Measurements from ENCODE around the gene EEFSEC. TPM values are rescaled to one million over a fixed set of nuclear protein-coding genes. Genes with fewer than 3 reads are reported as not detected.

The EEFSEC gene
- total RNA-seq, 1 donor from 2014 or later = 16.2 TPM

- intact Hi-C loops (cut with DNase I) = no loop called here
- H3K36me3 ChIP-seq = no peaks in the 10 kb centered on the region
- TF ChIP-seq CTCF (IDR thresholded peaks at IDR 0.05) = no peak
- no peak overlapping the region for H3K4me3 ChIP-seq
- H3K27ac ChIP-seq = no peak overlapping the region
- H3K27me3 ChIP-seq = no peaks in the 10 kb centered on the region
- no peaks in the 10 kb centered on the region for H3K4me1 ChIP-seq
- no peaks in the 10 kb centered on the region for H3K9me3 ChIP-seq
- no peak for DNase-seq (ENCODE audit: low spot score in 2 of 2)
These were observed 258.3 kb downstream of the EEFSEC start for GRCh38 chr3:128411574-128412064.

GRCh38 chr3:128412180-128413002 is 259.1 kb downstream of the EEFSEC start:
- TF ChIP-seq CTCF (IDR thresholded peaks at IDR 0.05) = no peak

GRCh38 chr3:128413003-128413370 is 259.7 kb downstream of the EEFSEC start:
- no peak overlapping the region for H3K4me3 ChIP-seq
- no peaks in the 10 kb centered on the region for H3K9me3 ChIP-seq
- no peaks in the 10 kb centered on the region for H3K4me1 ChIP-seq
- no peak for DNase-seq (ENCODE audit: low spot score in 2 of 2)
- no peak for TF ChIP-seq CTCF (IDR thresholded peaks at IDR 0.05)
- H3K27me3 ChIP-seq = no peaks in the 10 kb centered on the region
- no peak overlapping the region for H3K27ac ChIP-seq
- intact Hi-C loops (cut with DNase I) = no loop called here
- no peaks in the 10 kb centered on the region for H3K36me3 ChIP-seq

More at GRCh38 chr3:128412180-128413002, 259.1 kb downstream of the EEFSEC start:
- intact Hi-C loops (cut with DNase I) = no loop called here
- H3K9me3 ChIP-seq = no peaks in the 10 kb centered on the region
- H3K27ac ChIP-seq = no peak overlapping the region
- no peak overlapping the region for H3K4me3 ChIP-seq
- DNase-seq (ENCODE audit: low spot score in 2 of 2) = no peak
- no peaks in the 10 kb centered on the region for H3K27me3 ChIP-seq
- H3K36me3 ChIP-seq = no peaks in the 10 kb centered on the region
- H3K4me1 ChIP-seq = no peaks in the 10 kb centered on the region

GRCh38 chr3:128413413-128414205 is 260.3 kb downstream of the EEFSEC start:
- Histone ChIP-seq H3K27me3 (no peaks in the 10 kb centered on the region), H3K4me1 (no peaks in the 10 kb centered on the region), H3K9me3 (no peaks in the 10 kb centered on the region), H3K27ac (no peak overlapping the region), H3K36me3 (no peaks in the 10 kb centered on the region), H3K4me3 (no peak overlapping the region)
- DNase-seq (ENCODE audit: low spot score in 2 of 2) = no peak
- no peak for TF ChIP-seq CTCF (IDR thresholded peaks at IDR 0.05)
- intact Hi-C loops (cut with DNase I) = no loop called here

- no peak for DNase-seq (ENCODE audit: low spot score in 2 of 2)
- Histone ChIP-seq H3K36me3 (no peaks in the 10 kb centered on the region), H3K27me3 (no peaks in the 10 kb centered on the region), H3K4me3 (no peak overlapping the region), H3K27ac (no peak overlapping the region), H3K9me3 (no peaks in the 10 kb centered on the region), H3K4me1 (no peaks in the 10 kb centered on the region)
- no peak for TF ChIP-seq CTCF (IDR thresholded peaks at IDR 0.05)
- intact Hi-C loops (cut with DNase I) = no loop called here
These were observed 262.0 kb downstream of the EEFSEC start for GRCh38 chr3:128415200-128415772.
